GM12801 (cell line): Measurements from ENCODE around the gene RANBP10.

ENCODE experiments used
- CTCF ChIP-seq: IDR thresholded peaks from one replicate; pipeline ENCODE4 v1.5.1; 2011; ENCODE audit warnings: control low read depth; ENCODE audit not compliant: insufficient read length; ENCODE audit errors: extremely low read depth

RANBP10 gene

DNA sequence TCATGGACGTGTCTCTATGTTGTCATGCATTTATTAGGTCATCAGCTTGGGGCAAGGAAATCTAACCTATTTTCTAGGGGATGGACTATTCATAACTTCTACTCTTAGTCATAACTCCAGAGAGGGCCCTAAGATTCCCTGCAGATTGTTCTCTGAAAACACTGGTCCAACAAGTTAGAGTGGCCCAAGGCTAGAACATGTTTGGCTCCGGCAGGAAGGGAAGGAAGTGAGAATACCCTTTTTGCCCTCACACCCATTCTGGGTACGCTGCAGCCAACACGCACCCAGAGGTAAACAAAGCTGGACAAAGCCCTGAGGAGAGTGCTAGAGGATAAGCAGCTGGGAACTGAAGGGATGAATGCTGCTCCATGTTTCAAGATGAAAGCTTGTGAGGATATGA lies 129.8 kb downstream of the RANBP10 start:
- TF ChIP-seq CTCF: no peak

- no peak for TF ChIP-seq CTCF
These were observed 130.4 kb downstream of the RANBP10 start for GRCh38 chr16:67675999-67676398.

DNA sequence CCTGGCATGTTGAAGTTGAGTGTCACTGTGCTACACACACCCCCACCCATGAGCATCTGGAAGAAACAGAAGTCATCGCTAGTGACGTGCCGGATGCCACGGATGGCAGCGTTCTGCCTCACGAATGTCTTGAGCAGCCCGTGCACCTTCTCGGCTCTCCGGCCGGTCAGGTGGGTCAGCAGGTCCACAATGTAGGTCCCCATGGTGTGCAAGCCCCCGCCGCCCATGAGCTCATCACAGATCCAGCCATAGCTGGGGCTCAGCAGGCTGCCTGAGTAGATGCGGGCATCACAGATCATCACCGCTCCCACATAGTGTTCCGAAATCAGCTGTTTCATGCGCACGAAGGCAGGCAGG lies 130.8 kb downstream of the RANBP10 start:
- TF ChIP-seq CTCF: no peak

DNA sequence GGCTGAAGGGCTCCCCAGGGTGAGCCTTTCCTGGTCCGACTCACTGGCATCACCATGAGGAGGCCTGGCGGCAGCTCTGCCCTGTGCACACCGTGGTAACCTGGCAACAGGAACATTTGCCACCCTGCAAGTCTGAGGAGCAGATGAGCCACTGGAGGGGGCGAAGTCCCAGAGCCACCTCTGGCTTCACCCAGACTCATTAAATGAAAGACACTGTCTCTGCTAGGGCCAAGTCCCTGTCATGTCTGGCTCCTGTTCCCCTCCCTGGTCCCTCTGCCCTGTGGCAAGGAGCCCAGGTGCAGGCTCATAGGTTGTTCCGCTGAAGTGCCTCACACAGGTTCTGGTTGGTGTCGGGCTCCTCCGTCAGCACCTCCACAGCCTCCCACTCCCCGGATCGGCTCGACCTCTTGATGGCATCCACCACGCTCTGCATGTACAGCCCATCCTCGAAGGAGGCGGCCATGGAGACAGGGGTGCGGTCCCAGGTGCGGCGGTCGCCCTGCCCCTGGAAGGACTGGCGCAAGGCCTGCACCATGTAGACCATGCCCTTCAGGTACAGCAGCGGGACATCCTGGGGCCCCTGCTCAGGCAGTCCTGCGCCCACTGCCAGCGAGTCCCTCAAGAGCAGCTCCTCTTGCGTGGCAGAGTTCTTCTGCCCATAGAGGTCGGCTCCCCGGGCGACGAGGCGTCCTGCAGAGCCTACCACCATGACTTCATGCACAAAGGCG lies 131.3 kb downstream of the RANBP10 start:
- no peak for TF ChIP-seq CTCF

- no peak for TF ChIP-seq CTCF
These were observed 132.4 kb downstream of the RANBP10 start for GRCh38 chr16:67673712-67674580.
